GM19023 (cell line): ENCODE results near the gene TUBG1.
"Not testable (repeated sequence)": the region's sequence is repeated elsewhere in the genome, so short reads cannot be mapped to it uniquely, and the experiment has no call there.

ENCODE experiments used
- ATAC-seq: cut with Tn5 transposase; IDR thresholded peaks from one replicate; pipeline ENCODE4 v1.9.1; 2021; ENCODE audit warnings: mild to moderate bottlenecking, moderate library complexity; ENCODE audit not compliant: unreplicated experiment

Gene TUBG1

GRCh38 chr17:42621987-42622386, 12.5 kb downstream of the TUBG1 start:
- ATAC-seq = not testable (repeated sequence)

- ATAC-seq = no peak
Measured at GRCh38 chr17:42623271-42623670, 13.8 kb downstream of the TUBG1 start.

- ATAC-seq = no peak
Measured at GRCh38 chr17:42623732-42624596, 14.5 kb downstream of the TUBG1 start.

- not testable (repeated sequence) for ATAC-seq
Measured at GRCh38 chr17:42627032-42627764, 17.7 kb downstream of the TUBG1 start.

GRCh38 chr17:42629411-42630009, 20.0 kb downstream of the TUBG1 start:
- ATAC-seq = no peak

GRCh38 chr17:42632949-42633444, 23.5 kb downstream of the TUBG1 start:
- ATAC-seq = no peak

GRCh38 chr17:42639525-42640113, 30.1 kb downstream of the TUBG1 start:
- ATAC-seq = no peak

GRCh38 chr17:42640121-42640520, 30.6 kb downstream of the TUBG1 start:
- no peak for ATAC-seq

GRCh38 chr17:42642336-42642735, 32.9 kb downstream of the TUBG1 start:
- ATAC-seq = no peak

GRCh38 chr17:42647778-42648177, 38.3 kb downstream of the TUBG1 start:
- ATAC-seq = no peak

GRCh38 chr17:42651392-42651791, 41.9 kb downstream of the TUBG1 start:
- no peak for ATAC-seq

- no peak for ATAC-seq
Measured at GRCh38 chr17:42653179-42654124, 44.0 kb downstream of the TUBG1 start.

- no peak for ATAC-seq
Measured at GRCh38 chr17:42655528-42655927, 46.0 kb downstream of the TUBG1 start.

- no peak for ATAC-seq
Measured at GRCh38 chr17:42657824-42658588, 48.5 kb downstream of the TUBG1 start.

GRCh38 chr17:42659079-42659931, 49.8 kb downstream of the TUBG1 start, which contains the start of gene TUBG2:
TSS of gene TUBG2 (plus strand) at chr17:42659284. CDS start at chr17:42659504, 220 bp downstream.
- ATAC-seq = no peak

- ATAC-seq = not testable (repeated sequence)
Measured at GRCh38 chr17:42659932-42660274, 50.4 kb downstream of the TUBG1 start.

- ATAC-seq = no peak
Measured at GRCh38 chr17:42660692-42661345, 51.3 kb downstream of the TUBG1 start.
